ENCODE measurements around the gene RSPH1.

Gene RSPH1

GRCh38 chr21:42426876-42427480 lies 69.0 kb downstream of the RSPH1 start:
- no peak for DNase-seq (ENCODE audit: low spot score)

- DNase-seq (ENCODE audit: low spot score): no peak
Observed at GRCh38 chr21:42426424-42426823, 69.6 kb downstream of the RSPH1 start.

- no peak for DNase-seq (ENCODE audit: low spot score)
Observed at GRCh38 chr21:42425591-42425990, 70.4 kb downstream of the RSPH1 start.

- no peak for DNase-seq (ENCODE audit: low spot score)
Observed at GRCh38 chr21:42424914-42425541, 71.0 kb downstream of the RSPH1 start.

GRCh38 chr21:42423685-42424084 lies 72.3 kb downstream of the RSPH1 start:
- DNase-seq (ENCODE audit: low spot score): no peak

- DNase-seq (ENCODE audit: low spot score): no peak
Observed at GRCh38 chr21:42423197-42423675, 72.8 kb downstream of the RSPH1 start.
